ENCODE results near the gene KAZN.

Gene KAZN

DNA sequence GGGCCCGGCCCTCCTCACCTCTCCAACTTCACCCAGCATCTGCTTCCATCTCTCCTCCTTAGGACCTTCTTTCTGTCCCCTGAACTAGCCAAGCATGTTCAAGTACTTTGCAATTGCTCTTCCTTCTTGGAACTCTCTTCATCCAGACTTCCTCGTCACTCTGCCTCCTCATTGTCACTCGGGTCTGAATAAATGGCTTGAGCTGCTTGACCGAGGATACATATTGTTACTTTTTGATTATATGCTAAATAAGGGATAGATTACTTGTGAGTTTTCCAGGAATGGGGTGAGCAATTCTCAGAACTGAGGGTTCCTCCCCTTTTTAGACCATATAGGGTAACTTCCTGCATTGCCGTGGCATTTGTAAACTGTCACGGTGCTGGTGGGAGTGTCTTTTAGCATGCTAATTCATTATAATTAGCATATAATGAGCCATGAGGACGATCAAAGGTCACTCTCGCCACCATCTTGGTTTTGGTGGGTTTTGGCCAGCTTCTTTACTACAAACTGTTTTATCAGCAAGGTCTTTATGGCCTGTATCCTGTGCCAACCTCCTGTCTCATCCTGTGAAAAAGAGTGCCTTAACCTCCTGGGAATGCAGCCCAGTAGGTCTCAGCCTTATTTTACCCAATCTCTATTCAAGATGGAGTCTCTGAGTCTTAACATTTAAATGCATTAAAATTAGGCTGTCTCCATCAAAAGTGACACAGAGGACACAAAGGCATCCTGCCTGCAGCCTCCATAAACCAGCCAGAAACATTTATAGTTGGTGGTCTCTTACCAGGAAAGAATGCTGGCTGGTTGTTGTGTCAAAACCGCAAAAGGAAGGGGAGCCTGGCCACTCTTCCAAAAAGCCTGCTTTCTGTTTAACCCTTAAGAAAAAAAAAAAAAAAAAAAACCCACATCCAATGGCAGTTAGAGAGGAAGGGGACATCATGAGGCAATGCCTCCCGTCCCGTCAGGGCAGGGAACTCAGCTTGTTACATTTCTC lies 179.3 kb downstream of the KAZN start:
- no peak for DNase-seq

DNA sequence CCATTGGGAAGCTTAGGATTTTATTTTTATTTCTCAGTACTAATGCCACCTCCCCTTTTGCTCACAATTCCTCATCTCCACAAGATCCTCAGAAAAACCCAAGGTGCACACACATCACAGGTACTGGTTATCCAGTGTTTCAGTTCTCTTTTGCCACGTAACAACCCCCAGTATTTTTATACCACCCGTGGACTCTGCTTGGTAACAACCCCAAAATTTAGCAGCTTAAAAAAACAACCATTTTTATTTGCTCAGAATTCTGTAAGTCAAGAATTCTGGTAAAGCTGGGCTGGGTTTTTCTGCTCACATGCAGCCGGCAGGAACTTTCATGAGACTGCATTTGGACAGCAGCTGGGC lies 180.0 kb downstream of the KAZN start:
- no peak for DNase-seq

DNA sequence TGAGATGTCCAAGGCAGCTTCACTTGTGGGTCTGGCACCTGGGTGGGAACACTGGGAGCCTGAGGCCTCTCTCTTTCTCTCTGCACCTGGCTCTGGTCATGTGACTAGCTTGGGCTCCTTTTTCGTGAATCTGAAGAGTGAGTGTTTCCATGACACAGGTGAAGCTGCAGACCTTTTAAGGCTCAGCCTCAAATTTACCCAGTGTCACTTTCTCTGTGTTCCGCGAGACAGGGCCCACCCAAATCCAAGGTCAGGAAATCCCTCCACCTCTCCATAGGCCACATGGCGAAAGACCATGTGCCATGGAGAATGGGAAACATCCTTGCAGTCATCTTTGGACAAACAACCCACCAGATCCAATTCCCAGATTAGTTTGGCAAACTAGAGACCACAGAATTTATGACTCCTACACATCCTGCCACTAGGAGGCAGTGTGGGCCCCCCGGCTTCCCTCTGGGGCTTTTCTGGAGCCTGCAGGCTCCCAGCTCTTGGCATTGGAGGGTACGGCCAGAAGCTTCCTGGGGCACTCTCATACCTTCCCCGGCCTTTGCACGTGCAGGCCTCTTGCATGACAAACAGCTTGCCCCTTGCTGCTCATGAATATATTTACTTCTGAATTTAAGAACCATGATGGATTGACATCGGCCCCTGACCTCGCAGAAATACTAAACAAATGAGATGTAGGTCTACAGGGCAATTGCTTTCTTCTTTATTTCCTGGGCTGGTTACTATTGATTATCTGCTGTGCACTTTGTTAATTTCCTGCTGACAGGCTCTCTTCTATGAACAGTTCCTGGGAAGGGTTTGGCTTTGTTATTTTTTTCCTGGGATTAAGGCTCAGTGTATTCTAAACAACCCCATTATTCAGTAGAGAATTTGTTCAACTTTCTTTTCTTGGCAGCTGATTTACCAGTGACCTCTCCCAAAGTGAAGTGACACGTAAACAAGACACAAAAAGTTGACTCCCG lies 180.7 kb downstream of the KAZN start:
- no peak for DNase-seq

DNA sequence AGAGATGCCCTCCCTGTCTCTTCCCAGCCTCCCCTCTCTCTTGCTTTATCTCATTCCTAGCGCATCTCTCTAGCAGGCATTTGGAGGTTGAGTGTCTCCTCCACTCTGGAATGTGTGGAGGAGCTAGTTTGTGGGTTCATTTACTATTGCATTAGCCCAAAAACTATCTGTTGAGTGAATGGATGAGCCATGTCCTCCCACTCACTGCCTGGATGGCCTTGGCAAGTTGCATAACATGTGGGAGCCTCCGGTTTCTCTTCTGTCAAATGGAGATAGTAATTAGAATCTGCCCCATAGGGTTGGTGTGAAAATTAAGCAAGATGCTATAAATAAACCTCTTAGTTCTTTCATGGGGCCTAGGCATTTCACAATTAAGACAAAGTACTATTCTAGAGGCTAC lies 181.8 kb downstream of the KAZN start:
- DNase-seq, result no peak

DNA sequence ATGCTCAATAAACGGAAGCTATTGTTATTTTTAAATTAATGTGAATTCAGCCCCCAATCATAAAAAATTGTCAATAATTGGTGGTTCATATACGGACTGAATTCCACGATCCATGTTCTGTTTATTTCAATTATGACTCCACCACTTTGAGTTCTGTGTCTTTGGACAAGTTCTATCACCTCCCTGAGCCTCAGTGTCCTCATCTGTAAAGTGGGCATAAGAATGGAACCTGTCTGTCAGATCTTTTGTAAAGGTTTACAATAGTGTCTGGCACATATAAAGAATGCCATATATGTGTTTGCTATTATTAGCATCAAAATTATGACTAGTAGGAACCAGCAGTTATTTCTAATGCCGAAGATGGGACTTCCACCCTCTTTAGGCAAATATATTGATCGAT lies 183.3 kb downstream of the KAZN start:
- DNase-seq, result no peak

DNA sequence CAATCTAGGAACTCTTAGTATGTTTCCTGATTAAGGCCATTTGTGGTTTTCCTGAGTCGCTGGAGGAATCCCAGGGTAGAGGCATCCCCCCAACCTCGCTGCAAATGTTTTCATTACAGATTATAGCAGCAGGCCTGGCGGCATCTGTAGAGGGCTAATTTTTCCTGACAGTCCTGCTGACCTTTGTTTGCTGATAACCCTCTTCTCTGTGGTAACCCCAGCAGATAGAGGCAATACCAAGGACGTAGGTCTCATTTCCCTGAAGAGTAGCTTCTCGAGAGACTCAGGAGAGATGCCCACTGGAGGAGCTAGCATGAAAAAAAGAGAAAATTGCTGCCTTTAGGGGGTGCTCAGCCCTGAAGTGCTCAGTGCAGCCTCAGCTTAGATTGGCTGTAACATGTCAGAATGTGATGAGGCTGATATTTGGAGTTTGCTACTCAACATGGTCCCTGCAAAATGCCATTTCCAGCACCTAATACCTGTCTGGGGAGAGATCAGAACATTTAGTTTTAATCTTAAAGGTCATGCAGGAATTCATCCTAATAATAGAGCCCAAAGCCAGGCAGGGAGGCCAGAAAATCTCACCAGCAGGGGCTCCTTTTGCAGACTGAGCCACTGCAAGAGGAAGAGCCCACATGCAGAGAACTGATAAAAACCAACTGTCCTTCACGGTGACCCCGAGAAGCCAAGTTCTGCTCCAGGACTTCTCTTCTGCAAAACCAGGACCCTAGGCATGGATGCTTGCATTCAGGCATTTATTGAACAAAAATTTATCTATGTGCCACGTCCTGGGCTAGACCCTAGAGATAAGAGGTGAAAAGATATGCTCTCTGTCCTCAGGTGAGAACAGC lies 184.5 kb downstream of the KAZN start:
- DNase-seq, result no peak

DNA sequence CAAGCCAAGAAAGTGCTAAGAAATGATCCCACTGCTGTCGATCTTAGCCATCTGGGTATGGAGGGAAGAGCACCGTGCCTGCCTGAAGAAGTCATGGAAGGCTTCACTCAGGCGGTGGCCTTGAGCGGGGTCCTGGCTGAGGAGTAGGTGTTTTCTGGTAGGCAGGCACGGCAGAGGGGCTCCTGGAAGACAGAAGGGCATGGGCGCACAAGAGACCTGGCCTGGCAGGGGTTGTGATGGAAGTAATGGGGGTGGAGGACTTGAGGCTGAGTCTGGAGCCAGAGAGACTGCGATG lies 185.1 kb downstream of the KAZN start:
- DNase-seq, result no peak

DNA sequence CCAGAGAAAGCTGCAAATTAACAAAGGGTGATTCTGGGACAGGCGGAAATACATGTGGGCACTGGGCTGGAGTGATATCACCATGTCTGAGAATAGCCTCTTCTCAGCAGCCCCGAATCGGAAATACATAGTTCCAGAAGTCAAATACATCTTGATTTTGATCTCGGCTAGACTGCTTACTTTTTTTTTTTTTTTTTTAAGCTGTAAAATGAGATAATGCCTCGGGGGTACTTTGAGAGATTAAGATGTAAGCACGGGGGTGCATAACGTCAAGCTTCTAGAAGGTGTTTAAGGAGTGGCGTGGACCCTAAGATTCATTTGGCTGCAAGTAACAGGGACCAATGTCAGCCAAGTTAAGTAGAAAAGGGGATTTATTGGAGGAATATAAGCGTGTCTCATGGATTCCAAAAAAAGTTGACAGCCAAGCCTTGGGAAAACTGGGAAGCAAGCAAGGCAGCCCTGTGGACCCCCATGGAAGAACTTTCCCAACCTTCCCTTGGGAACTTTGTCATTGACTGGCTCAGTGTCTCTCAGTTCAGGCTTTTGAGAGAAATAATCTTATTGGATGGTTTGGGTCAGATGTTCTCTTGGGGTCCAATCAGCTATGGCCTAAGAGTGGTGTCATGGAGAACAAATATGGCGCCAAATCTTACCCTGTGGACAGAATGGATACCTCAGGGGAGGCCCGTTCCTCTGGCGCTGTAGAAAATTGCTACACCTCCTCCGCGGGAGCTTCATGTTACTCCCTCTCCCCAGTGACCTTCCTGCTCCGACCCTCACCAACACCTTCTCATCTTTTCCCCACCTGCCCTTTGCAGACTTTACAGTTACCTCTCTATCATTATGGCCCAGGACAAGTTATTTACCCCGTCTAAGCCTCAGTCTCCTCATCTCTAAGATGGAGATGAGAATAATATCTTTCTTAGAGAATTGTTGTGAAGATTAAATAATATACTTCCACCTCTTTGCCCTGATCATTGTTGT lies 186.6 kb downstream of the KAZN start:
- DNase-seq, result no peak

DNA sequence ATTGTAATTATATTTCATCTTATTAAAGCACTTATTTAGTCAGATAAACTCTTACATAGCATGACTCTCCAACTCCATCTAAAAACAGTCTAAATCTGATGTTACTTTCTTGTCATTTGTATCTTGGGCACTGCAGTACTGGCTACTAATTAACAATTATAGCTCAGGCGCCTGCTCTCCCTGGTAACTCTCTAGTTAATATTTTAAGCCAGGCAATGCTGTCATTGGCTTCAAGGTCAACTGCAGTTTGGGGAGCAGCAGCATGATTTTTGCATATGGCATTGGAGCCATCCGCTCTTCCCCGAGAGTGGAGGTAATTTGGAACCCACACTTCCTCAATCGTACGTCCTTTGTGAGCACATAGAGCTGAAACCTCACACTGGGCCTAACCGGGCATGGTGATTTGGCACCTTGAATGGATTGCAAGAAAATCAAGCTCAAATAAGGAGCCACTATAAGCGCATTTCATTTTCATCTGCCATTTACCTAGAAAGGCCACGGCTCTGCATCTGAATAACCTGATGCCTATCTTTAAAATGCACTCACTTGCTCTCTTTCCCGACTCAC lies 187.7 kb downstream of the KAZN start:
- DNase-seq, result no peak

DNA sequence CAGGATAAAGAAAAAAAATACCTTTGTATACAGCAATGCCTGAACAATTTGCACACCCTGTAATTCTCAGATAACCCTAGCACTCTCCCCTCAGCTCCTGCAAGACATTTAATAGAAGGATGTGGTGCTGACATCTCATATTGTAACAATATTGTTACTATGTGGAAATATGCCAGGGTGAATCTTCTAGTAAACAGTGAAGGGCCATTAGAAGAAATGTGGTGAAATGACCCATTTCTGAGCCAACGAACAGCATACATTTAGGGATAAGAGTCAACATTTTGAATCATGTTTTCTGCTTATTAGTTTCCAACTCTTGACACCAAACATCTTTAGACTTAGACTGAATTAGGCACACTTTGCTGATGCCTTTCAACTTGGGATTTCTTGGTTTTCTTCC lies 188.2 kb downstream of the KAZN start:
- DNase-seq, result no peak

DNA sequence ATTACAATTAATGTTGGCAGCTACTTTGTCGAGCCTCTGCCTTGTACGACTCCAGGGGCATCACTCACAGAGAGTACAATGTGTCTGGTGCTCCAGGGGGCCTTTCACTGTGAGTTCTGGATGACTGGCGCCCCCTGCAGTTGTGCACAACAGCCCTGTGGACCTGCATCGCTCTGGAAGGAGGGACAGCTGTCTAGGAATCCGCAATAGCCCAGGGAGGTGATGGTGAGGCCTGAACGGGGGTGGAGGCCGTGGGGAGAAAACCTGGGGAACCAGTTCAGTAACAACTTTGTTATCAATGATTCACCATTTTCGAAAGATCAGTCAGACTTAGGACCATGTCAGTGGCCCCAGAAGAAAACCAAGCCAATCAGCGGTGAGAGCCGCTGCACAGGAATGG lies 189.1 kb downstream of the KAZN start:
- no peak for DNase-seq

DNA sequence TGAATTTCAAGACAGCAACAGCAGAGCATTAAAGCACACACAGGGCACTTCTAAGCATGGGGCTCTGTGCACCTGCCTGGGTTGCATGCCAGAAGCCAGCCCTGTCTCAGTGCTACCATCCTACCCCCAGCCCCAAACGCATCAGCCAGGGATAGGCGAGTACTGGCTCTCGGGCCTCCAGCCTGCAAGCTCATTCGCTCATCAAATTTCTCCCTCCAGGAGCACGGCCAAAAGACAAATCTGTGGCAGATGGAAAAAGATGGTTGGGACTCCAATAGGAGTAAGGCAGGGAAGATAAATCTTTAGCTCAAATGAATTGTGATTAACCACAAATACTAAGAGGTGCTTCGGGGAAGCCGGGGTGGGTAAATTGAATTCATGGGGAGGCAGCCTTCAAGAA lies 189.6 kb downstream of the KAZN start:
- DNase-seq, result no peak

DNA sequence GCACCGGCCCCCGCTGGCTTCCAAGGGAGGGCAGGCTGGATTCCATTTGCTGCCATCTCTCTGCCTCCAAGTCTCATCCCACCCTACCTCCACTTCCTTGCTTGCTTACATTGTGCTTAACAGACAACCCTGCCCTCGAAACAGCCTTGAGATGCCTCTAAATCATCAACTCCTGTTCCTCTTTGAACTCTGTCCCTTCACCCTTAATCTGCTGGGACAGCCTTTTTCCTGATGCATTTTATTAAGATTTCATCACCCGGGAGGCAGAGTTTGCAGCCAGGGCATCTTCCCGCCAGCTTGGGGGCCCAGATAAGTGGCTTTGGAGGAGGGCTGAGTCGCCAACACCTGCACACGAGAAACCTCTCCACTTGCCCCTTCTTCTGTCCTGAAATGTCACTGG lies 192.5 kb downstream of the KAZN start:
- DNase-seq, result no peak

DNA sequence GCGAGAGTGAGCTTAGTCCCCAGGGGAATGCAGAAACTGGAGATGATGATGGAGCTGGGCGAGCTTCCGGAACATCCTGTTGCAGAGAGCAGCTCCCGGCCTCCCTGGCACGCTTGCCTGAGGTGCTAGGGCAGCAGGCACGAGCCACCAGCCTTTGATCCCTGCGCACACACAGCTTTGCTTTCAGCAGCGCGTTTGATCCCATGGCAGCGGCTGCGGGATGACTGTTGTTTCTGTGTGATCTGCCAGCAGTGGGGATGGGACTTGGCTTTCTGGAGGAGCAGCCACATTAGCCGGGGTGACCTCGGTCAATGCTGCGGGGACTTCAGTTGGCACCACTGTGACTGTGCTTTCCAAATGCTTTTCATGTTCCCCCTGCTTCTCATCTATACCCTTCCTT lies 193.2 kb downstream of the KAZN start:
- no peak for DNase-seq

DNA sequence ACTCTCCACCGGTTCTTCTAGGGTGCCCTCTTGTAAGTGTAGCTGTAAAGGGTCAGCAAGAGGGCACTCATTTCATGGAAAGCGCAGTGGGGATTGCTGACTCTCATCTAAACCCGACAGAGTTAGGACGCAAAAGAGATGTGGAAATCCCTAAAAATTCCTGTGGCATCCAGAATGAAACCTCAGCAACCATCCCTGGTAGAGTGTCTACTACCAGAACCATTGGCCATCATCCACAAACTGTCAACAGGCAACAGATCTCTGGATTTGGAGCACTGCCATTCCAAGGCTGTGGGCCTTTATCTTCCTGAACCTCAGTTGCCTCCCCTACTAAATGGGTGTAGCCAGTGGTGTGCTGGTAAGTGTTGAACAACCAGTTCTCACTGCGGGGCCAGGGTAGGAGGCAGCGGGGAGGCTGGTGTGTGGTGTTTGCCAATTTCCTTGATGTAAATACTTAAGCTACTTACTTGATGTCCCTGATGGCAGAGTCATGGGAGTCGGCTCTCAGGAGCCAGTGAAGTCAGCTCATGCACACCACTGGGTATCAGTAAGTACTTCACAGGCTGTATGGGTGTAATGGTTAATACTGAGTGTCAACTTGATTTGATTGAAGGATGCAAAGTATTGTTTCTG lies 195.8 kb downstream of the KAZN start:
- no peak for DNase-seq

DNA sequence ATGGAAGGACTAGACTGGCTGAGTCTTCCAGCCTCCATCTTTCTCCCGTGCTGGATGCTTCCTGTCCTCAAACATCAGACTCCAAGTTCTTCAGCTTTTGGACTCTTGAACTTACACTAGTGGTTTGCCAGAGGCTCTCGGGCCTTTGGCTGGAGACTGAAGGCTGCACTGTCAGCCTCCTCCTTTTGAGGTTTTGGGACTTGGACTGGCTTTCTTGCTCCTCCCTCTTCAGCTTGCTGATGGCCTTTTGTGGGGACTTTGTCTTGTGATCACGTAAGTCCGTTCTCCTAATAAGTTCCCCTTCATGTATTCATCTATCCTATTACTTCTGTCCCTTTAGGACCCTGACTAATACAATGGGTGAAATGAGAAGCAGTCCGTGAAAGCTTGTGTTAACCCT lies 196.4 kb downstream of the KAZN start:
- no peak for DNase-seq

DNA sequence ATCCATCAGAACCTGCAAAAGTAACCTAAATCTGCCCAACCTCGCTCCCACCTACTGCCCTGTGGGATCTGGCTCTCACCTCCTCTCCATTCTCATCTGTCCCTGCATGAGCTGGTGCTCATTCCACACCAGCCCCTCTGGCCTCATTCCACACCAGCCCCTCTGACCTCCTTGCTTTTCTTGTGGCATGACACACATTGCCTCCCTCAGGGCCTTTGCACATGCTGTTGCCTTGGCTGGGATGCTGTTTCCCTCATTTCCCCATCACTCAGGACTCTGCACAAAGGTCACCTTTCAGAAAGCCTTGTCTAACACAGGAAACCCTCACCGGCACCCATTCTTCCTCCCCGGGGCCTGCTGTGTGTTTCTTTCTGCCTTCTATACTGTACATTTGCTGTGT lies 197.1 kb downstream of the KAZN start:
- no peak for DNase-seq

DNA sequence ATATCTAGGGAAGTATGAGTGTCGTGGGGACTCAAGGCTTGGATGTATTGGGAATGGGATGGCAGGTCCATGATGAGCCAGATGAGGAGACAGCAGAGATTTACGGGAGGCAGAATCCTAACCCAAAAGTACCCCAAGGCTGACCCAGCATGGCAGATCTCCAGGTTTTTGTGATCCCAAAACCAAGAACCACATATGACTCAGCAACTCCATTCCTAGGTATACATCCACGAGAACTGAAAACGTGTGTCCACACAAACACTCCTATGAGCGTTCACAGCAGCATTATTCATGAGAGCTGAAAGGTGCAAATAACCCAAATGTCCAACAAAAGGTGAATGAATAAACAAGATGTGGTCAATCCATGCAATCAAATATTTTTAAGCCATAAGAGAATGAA lies 201.5 kb downstream of the KAZN start:
- DNase-seq, result no peak

DNA sequence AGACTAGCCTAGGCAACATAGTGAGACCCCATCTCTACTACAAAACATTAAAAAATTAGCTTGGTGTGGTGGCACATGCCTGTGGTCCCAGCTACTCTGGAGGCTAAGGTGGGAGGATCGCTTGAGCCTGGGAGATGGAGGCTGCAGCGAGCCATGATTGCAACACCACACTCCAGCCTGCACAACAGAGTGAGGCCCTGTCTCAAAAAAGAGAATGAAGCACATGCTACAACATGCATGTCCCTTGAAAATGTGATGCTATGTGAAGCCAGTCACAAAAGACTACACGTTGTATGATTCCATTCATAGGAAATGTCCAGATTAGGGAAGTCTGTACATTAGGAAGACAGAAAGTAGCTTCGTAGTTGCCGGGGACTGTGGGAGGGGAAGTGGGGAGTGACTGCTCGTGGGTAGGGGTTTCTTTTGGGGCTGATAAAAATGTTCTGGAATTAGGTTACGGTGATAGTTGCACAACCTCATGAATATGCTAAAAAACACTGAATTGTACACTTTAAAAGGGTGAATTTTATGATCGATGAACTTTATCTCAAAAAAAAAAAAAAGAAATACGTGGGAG lies 202.1 kb downstream of the KAZN start:
- no peak for DNase-seq

DNA sequence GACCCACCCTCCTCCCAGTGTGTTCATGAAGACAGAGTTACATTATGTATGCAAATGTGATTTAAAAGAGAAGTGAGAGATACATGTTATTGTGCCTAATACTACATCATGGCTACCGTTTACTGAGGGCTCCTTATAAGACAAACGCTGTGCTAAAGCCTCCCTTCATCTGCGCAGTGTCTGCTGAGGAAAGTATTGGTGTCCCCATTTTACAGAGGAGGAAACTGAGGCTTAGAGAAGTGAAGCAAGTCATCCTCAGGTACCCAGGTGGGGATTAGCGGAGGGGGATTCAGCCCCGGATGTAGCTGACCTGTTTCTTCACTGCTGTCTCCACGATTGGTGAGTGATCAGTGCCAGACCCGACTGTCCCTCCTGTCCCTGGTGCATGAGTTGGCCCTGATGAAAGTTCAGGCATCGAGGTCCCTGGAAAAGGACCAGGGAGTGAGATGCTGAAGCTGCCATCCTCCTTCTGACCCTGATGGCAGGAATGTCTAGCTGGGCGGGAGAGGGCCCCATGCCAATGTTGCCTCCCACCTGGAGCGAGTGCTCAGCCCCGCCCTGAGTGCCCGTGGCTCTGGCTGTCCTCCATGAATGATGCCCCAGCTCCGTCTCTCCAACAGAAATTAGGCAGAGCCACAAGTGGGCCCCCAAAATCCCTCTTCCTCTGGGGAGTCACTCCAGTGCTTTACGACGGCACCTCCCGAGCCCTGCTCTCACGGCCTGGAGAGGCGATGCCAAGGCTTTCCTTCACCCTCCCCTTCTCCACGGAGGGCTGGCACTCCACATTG lies 204.7 kb downstream of the KAZN start:
- no peak for DNase-seq

Measured in NCI-H510A (cell line).